Measurements from ENCODE around the gene CLEC4E.

CLEC4E gene

GRCh38 chr12:8493084-8493483 lies 47.6 kb downstream of the CLEC4E start:
- H3K36me3 ChIP-seq (replicated peaks; ENCODE audit: insufficient read depth, low read length): no peaks in the 10 kb centered on the region
- no peaks in the 10 kb centered on the region for H3K9me3 ChIP-seq (replicated peaks; ENCODE audit: insufficient read depth, low read length)
- no peak overlapping the region for H3K4me3 ChIP-seq (ENCODE audit: low read length)
- TF ChIP-seq CTCF (IDR thresholded peaks at IDR 0.05; ENCODE audit: low read length) (no peak), EZH2 (optimal IDR thresholded peaks at IDR 0.05; ENCODE audit: low read depth, low read length) (no peak), EZH2phosphoT487 (IDR thresholded peaks at IDR 0.05; ENCODE audit: low read length) (no peak)
- H2AFZ ChIP-seq (ENCODE audit: low read length): no peak overlapping the region
- DNase-seq: peak; percentile 79
- no peaks in the 10 kb centered on the region for H3K9me2 ChIP-seq (replicated peaks; ENCODE audit: insufficient read depth, low read length)
- no peak overlapping the region for H3K9ac ChIP-seq (ENCODE audit: low read length)
- H3K27me3 ChIP-seq (replicated peaks; ENCODE audit: insufficient read depth, low read length): no peaks in the 10 kb centered on the region
- peak overlapping the region; percentile 56; the same call in 1 of the 2 replicates for H3K27ac ChIP-seq (ENCODE audit: low read length)
- no peaks in the 10 kb centered on the region for H3F3A ChIP-seq (ENCODE audit: insufficient read depth, low read length)
- peak overlapping the region; percentile 35; the same call in 1 of the 2 replicates for H3K4me2 ChIP-seq (ENCODE audit: low read depth, low read length)
- H4K20me1 ChIP-seq (ENCODE audit: insufficient read depth, low read length): no peaks in the 10 kb centered on the region
- H3K79me2 ChIP-seq (ENCODE audit: low read length): no peaks in the 10 kb centered on the region
- peaks cover 12% of the 10 kb centered on the region for H3K4me1 ChIP-seq (ENCODE audit: low read length)

- Histone ChIP-seq H3K4me1 (ENCODE audit: low read length) (peaks cover 12% of the 10 kb centered on the region), H3K9me2 (replicated peaks; ENCODE audit: insufficient read depth, low read length) (no peaks in the 10 kb centered on the region), H3K4me3 (ENCODE audit: low read length) (no peak overlapping the region), H3K36me3 (replicated peaks; ENCODE audit: insufficient read depth, low read length) (no peaks in the 10 kb centered on the region), H3K9me3 (replicated peaks; ENCODE audit: insufficient read depth, low read length) (no peaks in the 10 kb centered on the region), H3K27me3 (replicated peaks; ENCODE audit: insufficient read depth, low read length) (no peaks in the 10 kb centered on the region), H3K4me2 (ENCODE audit: low read depth, low read length) (no peak overlapping the region), H3K9ac (ENCODE audit: low read length) (no peak overlapping the region), H4K20me1 (ENCODE audit: insufficient read depth, low read length) (no peaks in the 10 kb centered on the region), H3K79me2 (ENCODE audit: low read length) (no peaks in the 10 kb centered on the region), H3F3A (ENCODE audit: insufficient read depth, low read length) (no peaks in the 10 kb centered on the region), H3K27ac (ENCODE audit: low read length) (no peak overlapping the region), H2AFZ (ENCODE audit: low read length) (no peak overlapping the region)
- no peak for DNase-seq
- TF ChIP-seq EZH2phosphoT487 (IDR thresholded peaks at IDR 0.05; ENCODE audit: low read length) (no peak), CTCF (IDR thresholded peaks at IDR 0.05; ENCODE audit: low read length) (no peak), EZH2 (optimal IDR thresholded peaks at IDR 0.05; ENCODE audit: low read depth, low read length) (no peak)
These were observed 48.8 kb downstream of the CLEC4E start for GRCh38 chr12:8491646-8492530.

Data from MM.1S (cell line).